ENCODE measurements around the gene BMPER.

BMPER gene

GRCh38 chr7:34181271-34181958 is 276.1 kb downstream of the BMPER start:
- Histone ChIP-seq H3K4me3 (ENCODE audit: low read depth in 1 of 2, low read length in 2 of 2) (no peak overlapping the region), H3K36me3 (ENCODE audit: control insufficient read depth in 1 of 2, insufficient read depth in 2 of 2, low read length in 2 of 2) (no peaks in the 10 kb centered on the region), H3K27me3 (ENCODE audit: low read depth, low read length) (no peaks in the 10 kb centered on the region), H3K4me1 (ENCODE audit: control insufficient read depth in 1 of 2, insufficient read depth in 2 of 2, low read length in 2 of 2) (no peaks in the 10 kb centered on the region), H3K27ac (ENCODE audit: low read length) (no peak overlapping the region), H3K9me3 (ENCODE audit: control insufficient read depth in 1 of 2, low read length in 2 of 2) (peaks cover 0 to 2% of the 10 kb centered on the region in 2 donors)

GRCh38 chr7:34184466-34184865 is 279.1 kb downstream of the BMPER start:
- H3K9me3 ChIP-seq (ENCODE audit: control insufficient read depth in 1 of 2, low read length in 2 of 2) = peaks cover 0 to 2% of the 10 kb centered on the region in 2 donors
- H3K27me3 ChIP-seq (ENCODE audit: low read depth, low read length) = no peaks in the 10 kb centered on the region
- no peak overlapping the region for H3K27ac ChIP-seq (ENCODE audit: low read length)
- H3K4me3 ChIP-seq (ENCODE audit: low read depth in 1 of 2, low read length in 2 of 2) = no peak overlapping the region
- no peaks in the 10 kb centered on the region for H3K4me1 ChIP-seq (ENCODE audit: control insufficient read depth in 1 of 2, insufficient read depth in 2 of 2, low read length in 2 of 2)
- H3K36me3 ChIP-seq (ENCODE audit: control insufficient read depth in 1 of 2, insufficient read depth in 2 of 2, low read length in 2 of 2) = no peaks in the 10 kb centered on the region

- Histone ChIP-seq H3K27ac (ENCODE audit: low read length) (no peak overlapping the region), H3K27me3 (ENCODE audit: low read depth, low read length) (no peaks in the 10 kb centered on the region), H3K4me1 (ENCODE audit: control insufficient read depth in 1 of 2, insufficient read depth in 2 of 2, low read length in 2 of 2) (no peaks in the 10 kb centered on the region), H3K4me3 (ENCODE audit: low read depth in 1 of 2, low read length in 2 of 2) (no peak overlapping the region), H3K9me3 (ENCODE audit: control insufficient read depth in 1 of 2, low read length in 2 of 2) (peaks cover 0 to under 1% of the 10 kb centered on the region in 2 donors), H3K36me3 (ENCODE audit: control insufficient read depth in 1 of 2, insufficient read depth in 2 of 2, low read length in 2 of 2) (no peaks in the 10 kb centered on the region)
These were observed 282.5 kb downstream of the BMPER start for GRCh38 chr7:34187798-34188307.

- Histone ChIP-seq H3K27ac (ENCODE audit: low read length) (no peak overlapping the region), H3K27me3 (ENCODE audit: low read depth, low read length) (no peaks in the 10 kb centered on the region), H3K4me1 (ENCODE audit: control insufficient read depth in 1 of 2, insufficient read depth in 2 of 2, low read length in 2 of 2) (no peaks in the 10 kb centered on the region), H3K36me3 (ENCODE audit: control insufficient read depth in 1 of 2, insufficient read depth in 2 of 2, low read length in 2 of 2) (no peaks in the 10 kb centered on the region), H3K9me3 (ENCODE audit: control insufficient read depth in 1 of 2, low read length in 2 of 2) (no peaks in the 10 kb centered on the region), H3K4me3 (ENCODE audit: low read depth in 1 of 2, low read length in 2 of 2) (no peak overlapping the region)
These were observed 283.7 kb downstream of the BMPER start for GRCh38 chr7:34189031-34189430.

- H3K4me1 ChIP-seq (ENCODE audit: control insufficient read depth in 1 of 2, insufficient read depth in 2 of 2, low read length in 2 of 2) = no peaks in the 10 kb centered on the region
These were observed 285.0 kb downstream of the BMPER start for GRCh38 chr7:34190299-34190698.

GRCh38 chr7:34191162-34191561 is 285.8 kb downstream of the BMPER start:
- H3K9me3 ChIP-seq (ENCODE audit: control insufficient read depth in 1 of 2, low read length in 2 of 2) = no peaks in the 10 kb centered on the region
- H3K27me3 ChIP-seq (ENCODE audit: low read depth, low read length) = no peaks in the 10 kb centered on the region
- H3K4me1 ChIP-seq (ENCODE audit: control insufficient read depth in 1 of 2, insufficient read depth in 2 of 2, low read length in 2 of 2) = no peaks in the 10 kb centered on the region
- H3K27ac ChIP-seq (ENCODE audit: low read length) = no peak overlapping the region
- H3K36me3 ChIP-seq (ENCODE audit: control insufficient read depth in 1 of 2, insufficient read depth in 2 of 2, low read length in 2 of 2) = no peaks in the 10 kb centered on the region
- H3K4me3 ChIP-seq (ENCODE audit: low read depth in 1 of 2, low read length in 2 of 2) = no peak overlapping the region

More at GRCh38 chr7:34190299-34190698, 285.0 kb downstream of the BMPER start:
- Histone ChIP-seq H3K9me3 (ENCODE audit: control insufficient read depth in 1 of 2, low read length in 2 of 2) (no peaks in the 10 kb centered on the region), H3K36me3 (ENCODE audit: control insufficient read depth in 1 of 2, insufficient read depth in 2 of 2, low read length in 2 of 2) (no peaks in the 10 kb centered on the region), H3K4me3 (ENCODE audit: low read depth in 1 of 2, low read length in 2 of 2) (no peak overlapping the region), H3K27me3 (ENCODE audit: low read depth, low read length) (no peaks in the 10 kb centered on the region), H3K27ac (ENCODE audit: low read length) (no peak overlapping the region)

GRCh38 chr7:34191771-34192479 is 286.6 kb downstream of the BMPER start:
- no peaks in the 10 kb centered on the region for H3K9me3 ChIP-seq (ENCODE audit: control insufficient read depth in 1 of 2, low read length in 2 of 2)
- H3K36me3 ChIP-seq (ENCODE audit: control insufficient read depth in 1 of 2, insufficient read depth in 2 of 2, low read length in 2 of 2) = no peaks in the 10 kb centered on the region
- no peak overlapping the region for H3K4me3 ChIP-seq (ENCODE audit: low read depth in 1 of 2, low read length in 2 of 2)
- H3K27ac ChIP-seq (ENCODE audit: low read length) = no peak overlapping the region
- H3K27me3 ChIP-seq (ENCODE audit: low read depth, low read length) = no peaks in the 10 kb centered on the region
- no peaks in the 10 kb centered on the region for H3K4me1 ChIP-seq (ENCODE audit: control insufficient read depth in 1 of 2, insufficient read depth in 2 of 2, low read length in 2 of 2)

GRCh38 chr7:34192906-34193305 is 287.6 kb downstream of the BMPER start:
- no peak overlapping the region for H3K4me3 ChIP-seq (ENCODE audit: low read depth in 1 of 2, low read length in 2 of 2)
- H3K27ac ChIP-seq (ENCODE audit: low read length) = no peak overlapping the region
- H3K27me3 ChIP-seq (ENCODE audit: low read depth, low read length) = no peaks in the 10 kb centered on the region
- no peaks in the 10 kb centered on the region for H3K9me3 ChIP-seq (ENCODE audit: control insufficient read depth in 1 of 2, low read length in 2 of 2)
- no peaks in the 10 kb centered on the region for H3K4me1 ChIP-seq (ENCODE audit: control insufficient read depth in 1 of 2, insufficient read depth in 2 of 2, low read length in 2 of 2)
- no peaks in the 10 kb centered on the region for H3K36me3 ChIP-seq (ENCODE audit: control insufficient read depth in 1 of 2, insufficient read depth in 2 of 2, low read length in 2 of 2)

- Histone ChIP-seq H3K4me3 (ENCODE audit: low read depth in 1 of 2, low read length in 2 of 2) (no peak overlapping the region), H3K4me1 (ENCODE audit: control insufficient read depth in 1 of 2, insufficient read depth in 2 of 2, low read length in 2 of 2) (no peaks in the 10 kb centered on the region), H3K27ac (ENCODE audit: low read length) (no peak overlapping the region), H3K9me3 (ENCODE audit: control insufficient read depth in 1 of 2, low read length in 2 of 2) (no peaks in the 10 kb centered on the region), H3K36me3 (ENCODE audit: control insufficient read depth in 1 of 2, insufficient read depth in 2 of 2, low read length in 2 of 2) (no peaks in the 10 kb centered on the region), H3K27me3 (ENCODE audit: low read depth, low read length) (no peaks in the 10 kb centered on the region)
These were observed 292.9 kb downstream of the BMPER start for GRCh38 chr7:34198231-34198641.

All from muscle layer of duodenum (tissue), 2 donors.